Epidermal melanocyte (primary cell): ENCODE measurements around the gene PMIS2.
"Not testable (repeated sequence)": the region's sequence is repeated elsewhere in the genome, so short reads cannot be mapped to it uniquely, and the experiment has no call there.

Experiments
- DNase-seq: peaks from one replicate; pipeline ENCODE4 v3.0.0; 2011; ENCODE audit warnings: low spot score; ENCODE audit not compliant: insufficient read length

PMIS2 gene

DNA sequence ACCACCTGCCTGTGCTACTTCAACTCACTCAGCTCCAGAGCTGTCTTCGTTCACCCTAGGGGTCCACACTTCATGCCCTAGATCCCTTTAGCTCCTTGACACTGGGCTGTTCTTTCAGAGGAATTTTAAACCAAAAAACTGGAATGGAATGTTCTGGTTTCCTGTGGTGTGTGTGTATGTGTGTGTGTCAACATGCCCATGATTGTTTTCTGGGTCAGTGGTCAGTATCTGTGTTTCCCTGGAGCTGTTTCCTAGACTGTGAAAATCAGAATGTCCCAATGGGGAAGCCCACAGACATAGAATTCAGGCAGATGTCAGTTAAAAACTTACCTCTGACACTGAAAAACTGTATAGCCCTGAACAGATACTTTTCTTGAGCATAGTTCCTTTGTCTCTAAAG, 1.3 kb downstream of the PMIS2 start:
- DNase-seq = no peak

DNA sequence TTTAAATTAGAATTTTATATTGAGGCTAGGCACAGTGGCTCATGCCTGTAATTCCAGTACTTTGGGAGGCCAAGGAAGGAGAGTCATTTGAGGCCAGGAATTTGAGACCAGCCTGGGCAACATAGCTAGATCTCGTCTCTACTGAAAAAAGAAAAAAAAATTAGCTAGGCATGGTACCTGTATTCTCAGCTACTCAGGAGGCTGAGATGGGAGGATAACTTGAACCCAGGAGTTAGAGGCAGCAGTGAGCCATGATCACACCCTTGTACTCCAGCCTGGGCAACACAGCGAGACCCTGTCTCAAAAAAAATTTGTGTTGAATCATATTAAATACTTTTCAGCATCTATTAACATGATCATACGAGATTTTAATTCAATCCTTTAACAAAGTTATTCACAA, 4.9 kb downstream of the PMIS2 start:
- DNase-seq = no peak

DNA sequence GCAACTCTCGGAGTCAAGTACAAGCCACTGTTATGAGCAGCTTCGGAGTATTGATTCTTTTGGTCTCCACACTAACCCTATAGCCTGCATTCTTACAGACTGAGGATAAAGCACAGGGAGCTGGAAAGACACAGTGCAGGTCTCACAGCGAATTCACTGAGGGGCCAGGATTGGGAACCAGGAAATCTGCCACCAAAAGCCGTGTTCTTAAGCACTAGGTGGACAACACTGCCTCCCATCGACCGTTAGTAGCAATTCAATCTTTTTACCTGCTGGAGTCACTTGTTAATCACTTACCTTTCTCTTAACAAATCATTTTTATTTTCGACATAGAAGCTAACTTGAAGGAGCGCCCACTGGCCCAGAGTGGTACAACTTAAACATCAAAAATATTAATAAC, 6.3 kb downstream of the PMIS2 start:
- no peak for DNase-seq

DNA sequence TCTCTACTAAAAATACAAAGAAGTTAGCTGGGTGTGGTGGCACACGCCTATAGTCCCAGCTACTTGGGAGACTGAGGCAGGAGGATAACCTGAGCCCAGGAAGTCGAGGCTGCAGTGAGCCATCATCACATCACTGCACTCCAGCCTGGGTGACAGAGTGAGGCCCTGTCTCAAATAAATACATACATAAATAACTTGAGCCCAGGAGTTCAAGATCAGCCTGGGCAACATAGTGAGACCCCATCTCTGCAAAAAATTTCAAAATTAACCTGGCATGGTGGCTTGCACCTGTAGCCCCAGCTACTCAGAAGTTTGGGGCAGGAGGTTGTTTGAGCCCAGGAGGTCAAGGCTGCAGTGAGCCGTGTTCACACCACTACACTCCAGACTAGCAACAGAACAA, 9.1 kb downstream of the PMIS2 start:
- not testable (repeated sequence) for DNase-seq

DNA sequence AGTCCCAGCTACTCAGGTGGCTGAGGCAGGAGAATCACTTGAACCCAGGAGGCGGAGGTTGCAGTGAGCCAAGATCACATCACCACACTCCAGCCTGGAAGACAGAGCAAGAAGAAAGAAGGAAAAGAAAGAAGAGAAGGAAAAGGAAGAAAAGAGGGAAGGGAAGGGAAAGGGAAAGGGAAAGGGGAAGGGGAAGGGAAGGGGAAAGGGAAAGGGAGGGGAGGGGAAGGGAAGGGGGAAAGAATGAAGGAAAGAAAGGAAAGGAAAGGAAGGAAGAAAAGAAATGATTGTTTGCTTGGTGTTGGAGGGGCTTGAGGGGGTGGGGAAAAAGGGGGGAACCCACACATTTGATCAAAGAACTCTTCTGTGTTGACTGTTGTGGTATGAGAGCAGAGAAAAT, 10.0 kb downstream of the PMIS2 start:
- DNase-seq = no peak

DNA sequence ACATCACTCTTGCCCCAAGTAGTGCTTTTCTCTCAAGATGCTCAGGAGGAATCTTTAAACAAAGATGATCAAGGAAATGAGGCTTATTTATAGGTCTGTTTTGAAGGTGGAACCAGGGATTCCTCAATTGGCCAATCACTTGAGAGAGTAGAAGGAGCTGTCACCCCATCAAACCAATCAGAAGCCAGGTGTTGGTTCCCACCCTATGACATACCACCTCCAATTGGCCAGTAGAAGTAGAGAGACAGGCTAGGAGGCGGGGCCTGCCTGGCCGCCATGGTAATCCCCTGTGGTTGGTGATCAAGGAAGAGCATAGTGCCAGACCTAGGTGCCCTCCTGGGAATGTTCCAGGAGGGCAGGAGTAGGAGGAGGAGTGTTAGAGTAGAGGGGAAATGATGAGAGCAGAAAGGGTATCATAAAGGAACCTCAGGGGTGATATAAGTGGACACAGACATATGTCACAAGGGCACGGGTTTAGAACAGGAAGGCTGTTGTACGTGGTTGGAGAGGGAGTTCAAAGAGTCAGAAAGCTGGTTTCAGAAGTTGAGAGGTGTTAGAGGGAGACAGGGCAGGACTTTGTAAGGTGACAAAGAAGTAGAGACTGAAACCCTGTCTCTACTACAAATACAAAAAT, 10.5 kb downstream of the PMIS2 start:
- no peak for DNase-seq

DNA sequence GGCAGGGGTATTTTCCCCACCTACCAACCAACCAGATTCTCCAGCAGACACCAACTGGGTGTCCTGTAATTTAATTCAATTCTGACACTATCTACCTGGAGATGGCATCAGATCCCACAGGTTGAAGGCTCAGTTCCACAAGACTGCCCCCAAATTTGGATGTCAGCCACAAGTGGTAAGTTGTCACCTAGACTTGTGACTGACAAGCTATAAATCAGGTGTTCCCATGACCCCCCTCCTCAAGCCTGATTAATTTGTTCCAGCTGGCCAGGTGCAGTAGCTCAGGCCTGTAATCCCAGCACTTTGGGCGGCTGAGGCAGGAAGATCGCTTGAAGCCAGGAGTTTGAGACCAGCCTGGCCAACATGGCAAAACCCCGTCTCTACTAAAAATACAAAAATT, 16.0 kb downstream of the PMIS2 start:
- DNase-seq = no peak

DNA sequence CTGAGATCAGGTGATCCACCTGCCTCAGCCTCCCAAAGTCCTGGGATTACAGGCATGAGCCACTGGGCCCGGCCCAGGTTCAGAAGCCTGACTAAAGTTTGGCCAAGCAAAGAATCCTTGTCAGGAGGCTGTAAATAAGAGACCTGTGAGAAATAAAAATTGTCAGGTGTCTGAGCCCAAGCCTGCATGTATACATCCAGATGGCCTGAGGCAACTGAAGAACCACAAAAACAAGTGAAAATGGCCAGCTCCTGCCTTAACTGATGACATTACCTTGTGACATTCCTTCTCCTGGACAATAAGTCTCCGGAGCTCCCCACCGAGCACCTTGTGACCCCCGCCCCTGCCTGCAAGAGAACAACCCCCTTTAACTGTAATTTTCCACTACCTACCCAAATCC, 18.5 kb downstream of the PMIS2 start:
- not testable (repeated sequence) for DNase-seq

DNA sequence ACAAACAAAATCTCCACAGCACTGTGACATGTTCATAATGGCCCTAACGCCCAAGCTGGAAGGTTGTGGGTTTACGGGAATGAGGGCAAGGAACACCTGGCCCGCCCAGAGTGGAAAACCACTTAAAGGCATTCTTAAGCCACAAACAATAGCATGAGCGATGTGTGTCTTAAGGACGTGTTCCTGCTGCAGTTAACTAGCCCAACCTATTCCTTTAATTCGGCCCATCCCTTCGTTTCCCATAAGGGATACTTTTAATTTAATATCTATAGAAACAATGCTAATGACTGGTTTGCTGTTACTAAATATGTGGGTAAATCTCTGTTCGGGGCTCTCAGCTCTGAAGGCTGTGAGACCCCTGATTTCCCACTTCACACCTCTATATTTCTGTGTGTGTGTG, 21.2 kb downstream of the PMIS2 start:
- not testable (repeated sequence) for DNase-seq

DNA sequence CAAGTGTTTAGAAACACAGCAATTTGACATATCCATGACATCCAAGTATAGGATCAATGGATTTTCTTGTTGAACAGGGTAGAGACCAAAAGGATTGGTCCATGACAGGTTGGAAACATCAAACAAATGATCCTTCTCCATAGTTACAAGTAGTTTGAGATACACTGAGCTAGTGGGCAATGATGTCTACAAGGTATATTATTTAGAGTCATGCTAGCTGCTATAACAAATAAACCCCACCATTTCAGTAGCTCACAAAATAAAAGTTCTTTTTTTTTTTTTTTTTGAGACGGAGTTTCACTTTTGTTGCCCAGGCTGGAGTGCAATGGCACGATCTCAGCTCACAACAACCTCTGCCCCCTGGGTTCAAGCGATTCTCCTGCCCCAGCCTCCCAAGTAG, 21.7 kb downstream of the PMIS2 start:
- DNase-seq = no peak

DNA sequence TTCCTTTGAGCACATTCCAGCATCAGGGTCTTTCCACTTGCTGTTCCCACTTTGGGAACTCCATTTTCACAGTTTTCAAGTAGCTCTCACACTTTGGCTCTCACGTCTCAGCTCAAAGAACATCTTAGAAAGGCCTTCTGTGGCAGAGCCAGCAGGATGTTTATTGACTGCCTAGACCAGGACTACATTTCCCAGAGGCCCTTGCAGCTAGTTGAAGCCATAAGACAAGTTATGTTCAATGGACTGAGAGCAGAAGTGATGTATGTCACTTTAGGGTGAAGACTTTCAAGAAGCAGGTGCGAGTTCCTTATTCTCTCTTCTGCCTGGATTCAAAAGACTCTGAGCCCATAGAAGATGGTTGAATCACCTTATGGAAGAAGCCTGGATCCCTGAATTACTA, 22.3 kb downstream of the PMIS2 start:
- no peak for DNase-seq

DNA sequence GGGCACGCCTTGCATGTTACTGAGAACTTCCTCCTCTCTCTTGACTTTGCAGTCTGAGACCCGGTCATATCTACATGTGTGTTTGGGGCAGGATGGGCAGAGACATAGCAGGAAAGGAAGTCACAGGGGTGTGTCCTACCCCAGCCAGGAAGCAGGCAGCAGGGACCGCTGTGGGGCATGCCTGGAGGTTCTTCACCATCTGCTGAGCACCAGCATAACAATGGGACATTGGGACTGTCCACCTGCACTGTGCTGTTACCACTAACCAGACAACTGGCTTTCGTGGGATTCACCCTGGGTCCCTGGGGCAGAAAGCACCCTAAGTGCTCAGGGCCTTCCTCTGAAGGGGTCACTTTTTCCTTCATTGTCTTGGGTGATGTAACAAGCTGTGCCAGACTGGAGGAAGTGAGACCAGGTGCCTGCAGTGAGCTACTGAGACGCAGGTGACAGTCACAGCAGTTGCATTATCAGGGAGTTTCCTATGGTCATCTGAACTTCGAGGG, 23.9 kb downstream of the PMIS2 start:
- no peak for DNase-seq

DNA sequence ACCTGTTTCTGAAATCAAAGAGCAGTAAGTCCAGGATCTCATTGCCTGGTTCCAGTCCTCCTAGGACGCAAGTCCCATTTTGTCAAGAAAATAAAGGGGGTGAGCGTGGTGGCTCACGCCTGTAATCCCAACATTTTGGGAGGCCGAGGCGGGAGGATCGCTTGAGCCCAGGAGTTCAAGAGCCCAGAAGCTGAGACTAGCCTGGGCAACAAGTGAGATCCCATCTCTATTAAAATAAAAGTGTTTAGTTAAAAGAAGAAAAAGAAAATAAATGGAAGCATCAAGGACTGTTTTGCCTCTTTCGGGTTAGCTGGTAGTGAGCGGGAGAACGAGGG, 26.2 kb downstream of the PMIS2 start:
- DNase-seq = no peak

DNA sequence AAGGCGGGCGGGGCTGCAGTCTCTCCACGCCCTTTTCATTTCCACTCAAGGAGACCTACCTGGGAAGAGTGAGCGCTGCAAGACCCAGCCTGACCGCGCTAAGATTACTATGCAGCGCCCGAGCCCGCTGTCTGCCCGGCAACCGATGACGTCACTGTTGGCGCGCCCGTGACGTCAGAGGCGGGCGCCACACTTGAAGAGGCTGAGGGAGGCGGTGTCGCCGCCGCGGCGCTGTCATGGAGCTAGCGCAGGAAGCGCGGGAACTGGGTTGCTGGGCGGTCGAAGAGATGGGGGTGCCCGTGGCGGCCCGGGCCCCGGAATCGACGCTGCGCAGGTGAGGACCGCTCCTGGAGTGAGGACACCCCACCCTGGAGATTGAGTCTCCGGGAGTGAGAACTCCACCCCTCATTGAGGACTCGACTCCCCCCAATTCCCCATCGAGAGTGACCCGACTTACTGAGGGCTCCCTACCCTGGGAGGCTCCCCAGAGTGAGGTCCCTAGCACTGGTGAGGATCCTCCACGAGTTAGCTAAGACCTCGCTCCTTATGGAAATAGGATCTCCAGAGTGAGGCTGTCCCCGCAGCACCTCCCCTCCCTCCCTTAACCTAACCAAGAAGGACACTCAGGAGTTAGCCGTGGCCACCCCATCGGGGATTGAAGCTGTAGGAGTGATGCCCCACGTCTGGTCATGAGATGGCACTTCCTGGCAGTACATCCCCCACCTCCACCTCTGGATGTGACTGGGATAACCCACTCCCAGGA, 26.8 kb downstream of the PMIS2 start, which contains the start of gene HAUS5:
Gene HAUS5, plus strand, starts transcription at position 177 of the 763 bp plus-strand sequence. Its CDS starts 60 bp downstream, at position 237.
- DNase-seq = peak; percentile 87

DNA sequence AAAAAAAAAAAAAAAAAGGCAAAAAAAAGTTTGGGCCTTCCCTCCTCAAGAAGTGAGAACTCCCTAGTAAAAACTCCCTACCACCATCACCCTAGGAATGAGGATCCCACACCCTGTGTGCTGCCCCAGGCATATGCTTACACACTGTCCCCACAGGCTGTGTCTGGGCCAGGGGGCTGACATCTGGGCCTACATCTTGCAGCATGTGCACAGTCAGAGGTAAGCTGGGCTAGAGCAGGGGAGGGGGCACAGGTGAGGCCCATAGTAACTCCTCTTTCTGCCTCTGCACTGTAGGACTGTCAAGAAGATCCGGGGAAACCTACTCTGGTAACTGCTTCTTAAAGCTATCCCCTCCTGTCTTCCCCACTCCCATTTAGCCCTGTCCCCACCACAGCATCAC, 27.6 kb downstream of the PMIS2 start:
- no peak for DNase-seq

DNA sequence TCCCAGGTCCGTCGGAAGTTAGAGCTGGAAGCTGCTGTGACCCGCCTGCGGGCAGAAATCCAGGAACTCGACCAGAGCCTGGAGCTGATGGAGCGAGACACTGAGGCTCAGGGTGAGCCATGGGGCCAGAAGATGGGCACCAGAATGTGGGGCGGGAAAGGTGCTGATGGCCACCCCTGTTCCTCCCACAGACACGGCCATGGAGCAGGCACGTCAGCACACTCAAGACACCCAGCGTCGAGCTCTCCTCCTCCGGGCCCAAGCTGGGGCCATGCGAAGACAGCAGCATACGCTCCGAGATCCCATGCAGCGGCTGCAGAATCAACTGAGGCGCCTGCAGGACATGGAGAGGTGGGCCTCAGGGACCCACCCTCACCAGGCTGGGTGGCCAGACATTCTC, 29.1 kb downstream of the PMIS2 start:
- no peak for DNase-seq

DNA sequence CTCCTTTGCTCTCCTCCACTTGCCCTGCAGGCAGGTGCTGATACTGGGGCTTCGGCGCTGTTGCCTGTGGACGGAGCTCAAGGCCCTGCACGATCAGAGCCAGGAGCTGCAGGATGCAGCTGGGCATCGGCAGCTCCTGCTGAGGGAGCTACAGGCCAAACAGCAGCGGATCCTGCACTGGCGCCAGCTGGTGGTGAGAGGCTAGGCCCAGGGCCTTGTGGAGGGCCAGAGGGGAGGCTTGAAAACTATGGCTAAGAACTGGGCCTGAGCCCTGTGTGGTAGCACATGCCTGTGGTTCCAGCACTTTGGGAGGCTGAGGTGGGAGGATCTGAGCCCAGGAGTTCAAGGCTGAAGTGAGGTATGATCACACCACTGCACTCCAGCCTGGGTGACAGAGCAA, 32.9 kb downstream of the PMIS2 start:
- no peak for DNase-seq

DNA sequence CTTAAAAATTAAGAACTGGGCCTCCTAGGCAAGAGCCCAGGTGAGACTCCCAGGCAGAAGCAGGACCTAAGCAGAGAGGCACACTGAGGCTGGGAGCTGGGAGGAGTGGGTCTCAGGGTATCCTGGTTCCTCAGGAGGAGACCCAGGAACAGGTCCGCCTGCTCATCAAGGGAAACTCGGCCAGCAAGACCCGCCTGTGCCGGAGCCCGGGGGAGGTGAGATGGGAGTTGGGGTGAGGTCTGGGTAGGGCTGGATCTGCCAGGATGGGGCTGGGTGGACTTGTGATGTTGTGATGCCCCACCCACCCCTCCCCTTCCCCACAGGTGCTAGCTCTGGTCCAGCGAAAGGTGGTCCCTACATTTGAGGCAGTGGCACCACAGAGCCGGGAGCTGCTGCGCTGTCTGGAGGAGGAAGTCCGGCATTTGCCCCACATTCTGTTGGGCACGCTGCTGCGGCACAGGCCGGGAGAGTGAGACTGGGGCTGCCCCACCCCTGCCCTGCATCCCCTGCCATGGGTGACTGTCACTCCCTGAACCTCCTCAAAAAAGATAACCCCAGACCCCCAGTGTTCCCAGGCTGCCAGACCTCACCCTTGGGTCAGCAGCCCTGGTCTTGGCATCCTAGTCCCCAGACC, 33.4 kb downstream of the PMIS2 start:
- DNase-seq = no peak

DNA sequence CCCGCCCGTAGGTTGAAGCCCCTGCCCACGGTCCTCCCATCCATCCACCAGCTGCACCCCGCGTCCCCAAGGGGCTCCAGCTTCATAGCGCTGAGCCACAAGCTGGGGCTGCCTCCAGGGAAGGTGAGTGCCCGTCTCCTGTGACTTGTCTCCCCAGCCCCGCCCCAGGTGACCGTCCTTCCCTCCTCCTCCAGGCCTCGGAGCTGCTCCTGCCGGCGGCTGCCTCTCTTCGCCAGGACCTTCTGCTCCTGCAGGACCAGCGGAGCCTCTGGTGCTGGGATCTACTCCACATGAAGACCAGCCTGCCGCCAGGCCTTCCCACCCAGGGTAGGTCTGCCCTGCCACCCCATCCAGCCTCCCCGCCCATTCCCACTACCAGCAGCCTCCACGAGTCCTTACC, 34.0 kb downstream of the PMIS2 start:
- no peak for DNase-seq

DNA sequence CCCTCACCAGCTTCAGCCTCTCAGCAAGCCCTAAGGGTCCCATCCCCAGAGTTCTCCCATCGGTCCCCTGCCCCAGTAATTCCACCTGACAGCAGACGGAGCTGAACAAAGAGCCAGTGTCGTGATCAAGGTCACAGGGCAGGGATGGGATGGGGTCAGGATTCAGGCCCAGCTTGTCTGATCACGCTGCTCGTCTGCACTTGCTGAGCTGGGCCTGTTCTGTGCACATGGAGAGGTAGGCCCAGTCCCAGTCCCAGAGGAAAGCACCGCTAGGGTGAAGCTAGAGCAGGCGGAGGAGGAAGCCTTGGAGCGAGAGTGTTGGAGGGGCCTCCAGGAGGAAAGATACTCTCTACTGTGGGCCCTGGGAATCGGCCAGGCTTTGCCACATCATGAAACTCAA, 35.7 kb downstream of the PMIS2 start:
- DNase-seq = no peak

DNA sequence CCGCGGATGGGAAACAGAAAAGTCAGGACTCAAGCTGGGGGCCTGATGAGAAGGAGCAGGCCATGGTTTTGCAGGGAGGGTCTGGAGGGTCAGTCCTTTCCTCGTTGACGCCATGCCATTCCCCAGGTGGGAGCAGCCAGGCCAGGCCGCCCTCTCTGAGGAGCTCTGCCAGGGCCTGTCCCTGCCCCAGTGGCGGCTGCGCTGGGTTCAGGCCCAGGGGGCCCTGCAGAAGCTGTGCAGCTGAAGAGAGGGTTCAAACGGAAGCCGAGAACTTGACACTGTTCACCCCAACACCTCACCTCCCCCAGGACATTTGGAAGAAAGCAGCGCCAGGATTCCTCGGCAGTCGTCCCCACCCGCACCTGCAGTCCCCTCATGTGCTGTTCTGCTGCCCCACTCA, 36.8 kb downstream of the PMIS2 start:
- no peak for DNase-seq

DNA sequence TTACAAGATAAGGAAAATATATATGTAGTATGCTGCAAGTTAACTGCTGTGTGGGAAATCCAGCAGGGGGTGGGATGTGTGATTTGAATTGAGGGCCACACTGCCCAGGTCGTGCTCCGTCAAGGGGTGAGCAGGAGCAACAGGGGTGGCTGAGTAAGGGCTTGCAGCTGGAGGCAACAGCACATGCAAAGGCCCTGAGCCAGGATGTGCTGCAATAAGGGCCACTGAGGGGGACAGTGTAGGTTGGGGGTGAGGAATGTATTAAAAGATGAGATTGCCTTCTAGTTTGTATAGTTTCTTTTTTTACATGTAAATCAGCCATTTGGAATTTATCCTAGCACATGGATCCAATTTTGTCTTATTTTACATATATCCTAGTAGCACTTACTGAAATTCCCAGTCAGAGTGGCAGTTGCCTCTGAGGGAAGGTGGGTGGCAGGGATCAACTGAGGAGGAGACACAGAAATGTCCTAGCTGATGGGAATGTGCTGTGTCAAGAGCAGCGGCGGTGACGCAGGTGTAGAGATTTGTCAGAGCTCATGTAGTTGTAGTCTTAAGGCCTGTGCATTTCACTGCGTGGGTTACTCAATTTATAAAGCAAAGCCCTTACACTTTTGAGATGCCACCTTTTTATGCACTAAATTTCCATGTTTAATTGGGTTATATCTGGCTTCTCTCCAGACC, 37.5 kb downstream of the PMIS2 start:
- DNase-seq = no peak
